Measurements from ENCODE around the gene PALMD.
A peak's percentile ranks its signal among the peaks of the same experiment; 100 is the strongest.

PALMD gene

DNA sequence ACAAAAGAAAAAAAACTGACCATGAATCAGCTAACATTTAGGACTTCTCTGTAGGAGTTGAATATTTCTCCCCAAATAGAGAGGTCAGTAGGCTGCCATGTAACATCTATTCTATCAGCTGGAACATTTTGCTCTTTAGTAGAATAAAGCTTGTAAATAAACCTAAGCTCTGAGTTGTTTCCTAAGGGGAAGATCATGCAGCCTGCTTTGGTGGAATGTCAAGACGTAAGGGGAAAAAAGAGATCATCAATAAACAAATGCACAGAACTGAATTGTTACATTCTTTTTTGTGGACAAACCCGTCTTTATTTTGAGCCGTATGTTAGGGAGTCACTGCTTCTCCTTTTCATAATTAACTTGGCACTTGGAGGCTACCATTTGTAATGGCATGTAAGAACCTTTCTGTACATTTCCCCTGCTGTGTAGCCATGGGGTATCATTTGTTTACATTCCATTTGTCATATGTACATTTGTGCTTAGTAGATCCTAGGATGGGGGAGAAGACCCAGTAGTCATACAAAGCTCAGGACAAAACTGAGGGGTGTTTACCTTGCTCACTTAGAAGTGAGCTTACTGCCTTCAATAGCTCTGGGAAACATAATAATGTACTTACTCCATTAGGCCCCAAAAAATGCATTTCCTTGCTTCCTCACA, 10.8 kb upstream of the PALMD start:
- no peak for DNase-seq (ENCODE audit: low read depth in 2 of 2)
- TF ChIP-seq, protein P1, sequence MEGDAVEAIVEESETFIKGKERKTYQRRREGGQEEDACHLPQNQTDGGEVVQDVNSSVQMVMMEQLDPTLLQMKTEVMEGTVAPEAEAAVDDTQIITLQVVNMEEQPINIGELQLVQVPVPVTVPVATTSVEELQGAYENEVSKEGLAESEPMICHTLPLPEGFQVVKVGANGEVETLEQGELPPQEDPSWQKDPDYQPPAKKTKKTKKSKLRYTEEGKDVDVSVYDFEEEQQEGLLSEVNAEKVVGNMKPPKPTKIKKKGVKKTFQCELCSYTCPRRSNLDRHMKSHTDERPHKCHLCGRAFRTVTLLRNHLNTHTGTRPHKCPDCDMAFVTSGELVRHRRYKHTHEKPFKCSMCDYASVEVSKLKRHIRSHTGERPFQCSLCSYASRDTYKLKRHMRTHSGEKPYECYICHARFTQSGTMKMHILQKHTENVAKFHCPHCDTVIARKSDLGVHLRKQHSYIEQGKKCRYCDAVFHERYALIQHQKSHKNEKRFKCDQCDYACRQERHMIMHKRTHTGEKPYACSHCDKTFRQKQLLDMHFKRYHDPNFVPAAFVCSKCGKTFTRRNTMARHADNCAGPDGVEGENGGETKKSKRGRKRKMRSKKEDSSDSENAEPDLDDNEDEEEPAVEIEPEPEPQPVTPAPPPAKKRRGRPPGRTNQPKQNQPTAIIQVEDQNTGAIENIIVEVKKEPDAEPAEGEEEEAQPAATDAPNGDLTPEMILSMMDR (IDR thresholded peaks at IDR 0.05; ENCODE audit: low read depth, low read length): no peak
- no peak overlapping the region for H3K4me3 ChIP-seq (replicated peaks in 1 of 2; ENCODE audit: low read depth in 2 of 2, low read length in 2 of 2)

DNA sequence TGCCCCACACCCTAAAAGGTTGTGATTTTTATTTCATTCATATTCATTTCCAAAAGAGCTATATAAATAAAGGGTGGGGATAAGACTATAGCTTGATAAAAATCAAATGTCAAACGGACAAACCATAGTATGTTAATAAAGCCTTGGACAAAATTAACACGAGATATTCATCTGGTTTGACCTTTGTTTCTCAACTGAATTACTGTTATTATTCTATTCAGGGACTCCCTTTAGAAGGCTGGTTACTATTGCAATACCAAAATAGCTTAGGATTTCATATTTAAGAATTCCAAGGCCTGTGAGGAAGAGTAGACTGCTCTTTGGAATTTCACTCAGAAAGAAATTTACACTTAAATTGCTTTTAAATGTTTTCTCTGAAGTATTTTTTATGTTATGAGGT, 10.2 kb upstream of the PALMD start:
- H3K4me3 ChIP-seq (replicated peaks in 1 of 2; ENCODE audit: low read depth in 2 of 2, low read length in 2 of 2): no peak overlapping the region
- DNase-seq (ENCODE audit: low read depth in 2 of 2): no peak
- TF ChIP-seq, protein P1 (IDR thresholded peaks at IDR 0.05; ENCODE audit: low read depth, low read length): no peak

DNA sequence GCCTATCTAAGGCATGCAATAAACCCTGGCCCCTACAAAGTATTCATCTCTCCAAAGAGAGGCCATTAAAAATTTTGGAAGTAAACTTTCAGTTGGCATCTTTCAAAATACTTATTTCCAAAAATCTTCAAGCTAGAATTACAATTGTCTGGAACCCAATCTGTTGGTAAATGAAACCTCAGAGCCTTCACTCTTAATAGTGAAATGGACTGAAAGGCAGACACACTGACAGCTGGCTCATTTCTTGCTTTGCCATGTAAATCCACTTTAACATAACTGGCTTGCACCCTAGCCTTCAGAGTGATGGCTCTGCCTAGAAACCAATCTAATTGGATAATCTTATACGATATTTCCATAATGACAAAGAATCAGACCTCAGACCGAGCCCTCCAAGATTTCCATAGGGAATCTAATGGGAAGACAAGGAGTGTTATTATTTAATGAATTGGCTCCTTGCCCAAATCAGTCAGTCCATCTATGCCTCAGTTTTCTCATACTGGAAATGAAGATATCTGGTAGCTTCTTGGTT, 9.2 kb upstream of the PALMD start:
- TF ChIP-seq, protein P1 (IDR thresholded peaks at IDR 0.05; ENCODE audit: low read depth, low read length): no peak
- H3K4me3 ChIP-seq (replicated peaks in 1 of 2; ENCODE audit: low read depth in 2 of 2, low read length in 2 of 2): no peak overlapping the region
- no peak for DNase-seq (ENCODE audit: low read depth in 2 of 2)

DNA sequence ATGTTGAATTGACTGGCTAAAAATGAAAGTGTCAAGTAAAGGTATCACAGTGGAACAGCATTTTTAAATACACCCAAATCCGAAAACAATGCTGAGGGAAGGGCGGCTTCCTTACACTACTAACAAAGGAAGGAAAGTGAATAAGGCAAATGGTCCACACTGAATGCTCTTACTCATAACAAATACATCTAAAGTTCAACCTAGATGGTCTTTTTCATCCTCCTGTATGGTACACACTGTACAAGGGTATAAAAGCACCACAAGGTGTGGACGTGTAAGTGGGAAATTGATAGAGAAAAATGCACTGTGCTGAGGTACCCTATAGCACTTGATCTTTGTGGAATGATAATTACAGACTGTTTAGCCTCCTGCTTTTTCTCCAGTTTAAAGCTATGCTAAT, 7.1 kb upstream of the PALMD start:
- DNase-seq (ENCODE audit: low read depth in 2 of 2): peak in 1 of 2 donors; percentile 42
- TF ChIP-seq, protein P1 (IDR thresholded peaks at IDR 0.05; ENCODE audit: low read depth, low read length): no peak
- no peak overlapping the region for H3K4me3 ChIP-seq (replicated peaks in 1 of 2; ENCODE audit: low read depth in 2 of 2, low read length in 2 of 2)

DNA sequence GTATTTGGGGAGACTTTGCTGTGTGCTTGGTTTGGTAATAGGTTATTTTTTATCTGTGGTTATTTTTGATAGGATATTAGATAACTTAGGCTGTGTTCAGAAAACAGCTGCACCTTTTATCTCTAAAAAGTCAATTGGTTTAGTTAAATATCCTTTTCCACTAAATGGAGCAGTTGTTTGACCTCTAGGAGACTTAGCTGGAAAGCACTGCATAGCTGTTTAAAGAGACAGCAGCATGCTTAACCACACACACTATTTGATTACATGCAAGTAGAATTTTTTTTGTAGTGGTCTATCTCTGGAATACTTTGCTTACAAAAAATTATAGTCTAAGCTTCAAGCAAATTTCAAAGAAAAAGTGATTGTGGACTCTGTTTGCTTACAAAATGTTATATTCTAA, 6.5 kb upstream of the PALMD start:
- no peak overlapping the region for H3K4me3 ChIP-seq (replicated peaks in 1 of 2; ENCODE audit: low read depth in 2 of 2, low read length in 2 of 2)
- DNase-seq (ENCODE audit: low read depth in 2 of 2): no peak
- TF ChIP-seq, protein P1 (IDR thresholded peaks at IDR 0.05; ENCODE audit: low read depth, low read length): no peak

DNA sequence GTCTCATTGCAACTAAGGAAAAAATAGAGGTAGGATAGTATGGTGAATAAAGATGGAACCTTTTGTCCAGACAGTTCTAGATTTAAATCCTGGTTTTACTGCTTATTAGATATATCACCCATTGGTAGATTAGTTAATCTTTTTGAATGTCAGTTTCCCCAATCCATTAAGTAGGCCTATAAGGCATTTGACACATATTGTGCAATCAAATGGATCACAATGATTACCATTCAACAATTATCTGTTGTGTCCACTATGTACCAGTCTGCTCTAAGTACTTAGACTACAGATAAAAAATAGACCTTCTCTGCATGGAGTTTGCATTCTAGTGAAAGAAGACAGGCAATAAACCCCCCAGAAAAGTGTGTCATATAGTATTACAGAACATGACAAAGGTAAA, 6.0 kb upstream of the PALMD start:
- TF ChIP-seq, protein P1 (IDR thresholded peaks at IDR 0.05; ENCODE audit: low read depth, low read length): no peak
- DNase-seq (ENCODE audit: low read depth in 2 of 2): no peak
- H3K4me3 ChIP-seq (replicated peaks in 1 of 2; ENCODE audit: low read depth in 2 of 2, low read length in 2 of 2): no peak overlapping the region

DNA sequence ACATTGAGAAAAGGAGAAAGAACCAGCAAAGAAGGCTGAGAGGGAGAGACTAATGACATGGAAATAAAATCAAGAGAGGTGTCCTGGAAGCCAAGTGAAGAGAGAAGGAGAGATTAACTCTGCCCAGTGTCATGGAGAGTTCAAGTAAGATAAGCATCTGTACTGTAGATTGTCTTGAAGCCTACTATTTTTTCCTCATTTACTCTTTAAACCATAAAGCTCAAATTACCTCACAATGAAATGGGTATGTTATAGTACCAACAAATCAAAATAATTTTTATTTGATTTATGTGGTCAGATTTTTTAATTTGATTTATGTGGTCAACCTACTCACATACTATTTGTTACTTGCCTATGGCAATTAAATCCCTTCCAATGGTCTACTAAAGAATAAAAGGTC, 5.2 kb upstream of the PALMD start:
- no peak for DNase-seq (ENCODE audit: low read depth in 2 of 2)
- no peak overlapping the region for H3K4me3 ChIP-seq (replicated peaks in 1 of 2; ENCODE audit: low read depth in 2 of 2, low read length in 2 of 2)
- TF ChIP-seq, protein P1 (IDR thresholded peaks at IDR 0.05; ENCODE audit: low read depth, low read length): no peak
